ENCODE results near the gene NID2.

The NID2 gene

DNA sequence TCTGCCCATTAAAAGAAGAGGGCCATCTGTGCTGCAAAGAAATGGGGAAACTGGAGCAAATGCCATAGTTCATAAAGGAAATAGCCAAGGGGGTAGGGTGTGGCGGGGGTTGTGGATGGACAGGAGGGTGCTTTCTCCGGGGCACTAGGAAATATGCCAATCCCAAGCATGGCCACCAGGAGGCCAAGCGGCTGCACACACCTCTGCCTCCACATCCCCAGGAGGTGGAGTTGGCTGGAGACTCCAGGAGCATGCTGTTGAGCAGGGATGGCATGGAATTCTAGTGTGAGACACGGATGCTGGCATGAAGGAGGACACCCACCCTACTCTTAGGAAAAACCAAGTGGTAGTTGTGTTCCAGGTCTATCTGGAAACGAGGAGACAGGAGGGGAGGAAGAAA lies 25.2 kb downstream of the NID2 start:
- no peak for TF ChIP-seq TAF1 (IDR thresholded peaks at IDR 0.05; ENCODE audit: low read depth)
- no peak for TF ChIP-seq TCF12 (IDR thresholded peaks at IDR 0.05; ENCODE audit: low read depth)
- TF ChIP-seq, protein P1, sequence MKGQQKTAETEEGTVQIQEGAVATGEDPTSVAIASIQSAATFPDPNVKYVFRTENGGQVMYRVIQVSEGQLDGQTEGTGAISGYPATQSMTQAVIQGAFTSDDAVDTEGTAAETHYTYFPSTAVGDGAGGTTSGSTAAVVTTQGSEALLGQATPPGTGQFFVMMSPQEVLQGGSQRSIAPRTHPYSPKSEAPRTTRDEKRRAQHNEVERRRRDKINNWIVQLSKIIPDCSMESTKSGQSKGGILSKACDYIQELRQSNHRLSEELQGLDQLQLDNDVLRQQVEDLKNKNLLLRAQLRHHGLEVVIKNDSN (IDR thresholded peaks at IDR 0.05) = no peak
- no peak for TF ChIP-seq FOXM1 (IDR thresholded peaks at IDR 0.05; ENCODE audit: borderline replicate concordance, low read depth)
- no peak for TF ChIP-seq ZBTB7A (IDR thresholded peaks at IDR 0.05; ENCODE audit: low read depth)
- peak; percentile 65 for TF ChIP-seq RAD21 (IDR thresholded peaks at IDR 0.05; ENCODE audit: low read depth)
- TF ChIP-seq NFIC (IDR thresholded peaks at IDR 0.05) = no peak
- no peak for TF ChIP-seq CREB1 (IDR thresholded peaks at IDR 0.05; ENCODE audit: low read depth)
- TF ChIP-seq CEBPB (IDR thresholded peaks at IDR 0.05) = no peak
- no peak for TF ChIP-seq REST (IDR thresholded peaks at IDR 0.05; ENCODE audit: low read depth)
- no peak for TF ChIP-seq EP300 (IDR thresholded peaks at IDR 0.05; ENCODE audit: borderline replicate concordance)
- TF ChIP-seq TEAD4 (IDR thresholded peaks at IDR 0.05) = no peak
- no peak for TF ChIP-seq EGR1 (IDR thresholded peaks at IDR 0.05)
- 0 out of 2 replicates have a peak, but pooled peaks have one; percentile 29 for TF ChIP-seq MAX (IDR thresholded peaks at IDR 0.05)
- no peak for TF ChIP-seq YY1 (IDR thresholded peaks at IDR 0.05; ENCODE audit: low read depth)

GRCh38 chr14:52042371-52043289 lies 26.2 kb downstream of the NID2 start:
- TF ChIP-seq FOXM1 (IDR thresholded peaks at IDR 0.05; ENCODE audit: borderline replicate concordance, low read depth) (no peak), YY1 (IDR thresholded peaks at IDR 0.05; ENCODE audit: low read depth) (no peak), TCF12 (IDR thresholded peaks at IDR 0.05; ENCODE audit: low read depth) (no peak), CEBPB (IDR thresholded peaks at IDR 0.05) (no peak), TEAD4 (IDR thresholded peaks at IDR 0.05) (no peak), NFIC (IDR thresholded peaks at IDR 0.05) (no peak), ZBTB7A (IDR thresholded peaks at IDR 0.05; ENCODE audit: low read depth) (no peak), REST (IDR thresholded peaks at IDR 0.05; ENCODE audit: low read depth) (no peak), TAF1 (IDR thresholded peaks at IDR 0.05; ENCODE audit: low read depth) (no peak), EP300 (IDR thresholded peaks at IDR 0.05; ENCODE audit: borderline replicate concordance) (no peak)
- TF ChIP-seq, protein P1 (IDR thresholded peaks at IDR 0.05) = no peak

- TF ChIP-seq EP300 (IDR thresholded peaks at IDR 0.05; ENCODE audit: borderline replicate concordance) (no peak), TCF12 (IDR thresholded peaks at IDR 0.05; ENCODE audit: low read depth) (no peak)
Measured at GRCh38 chr14:52040598-52040997, 28.3 kb downstream of the NID2 start.

- no peak for TF ChIP-seq TCF12 (IDR thresholded peaks at IDR 0.05; ENCODE audit: low read depth)
- TF ChIP-seq FOXM1 (IDR thresholded peaks at IDR 0.05; ENCODE audit: borderline replicate concordance, low read depth) = no peak
- no peak for TF ChIP-seq EP300 (IDR thresholded peaks at IDR 0.05; ENCODE audit: borderline replicate concordance)
- no peak for TF ChIP-seq NFIC (IDR thresholded peaks at IDR 0.05)
- no peak for TF ChIP-seq REST (IDR thresholded peaks at IDR 0.05; ENCODE audit: low read depth)
- no peak for TF ChIP-seq RAD21 (IDR thresholded peaks at IDR 0.05; ENCODE audit: low read depth)
- no peak for TF ChIP-seq CEBPB (IDR thresholded peaks at IDR 0.05)
Measured at GRCh38 chr14:52039124-52039815, 29.6 kb downstream of the NID2 start.

All from Ishikawa (cell line).